Measurements from ENCODE around the gene MED25.
A peak's percentile ranks its signal among the peaks of the same experiment; 100 is the strongest.

MED25 gene

GRCh38 chr19:49799271-49799797 is 18.8 kb upstream of the MED25 start:
- no peak overlapping the region for H3K27ac ChIP-seq (ENCODE audit: low read length)
- H3K4me3 ChIP-seq (ENCODE audit: low read depth in 1 of 2, low read length in 2 of 2), result no peak overlapping the region
- no peaks in the 10 kb centered on the region for H3K9me3 ChIP-seq (ENCODE audit: control insufficient read depth in 1 of 2, low read length in 2 of 2)
- peaks cover 0 to 7% of the 10 kb centered on the region in 2 donors for H3K4me1 ChIP-seq (ENCODE audit: control insufficient read depth in 1 of 2, insufficient read depth in 2 of 2, low read length in 2 of 2)
- no peaks in the 10 kb centered on the region for H3K27me3 ChIP-seq (ENCODE audit: low read depth, low read length)
- H3K36me3 ChIP-seq (ENCODE audit: control insufficient read depth in 1 of 2, insufficient read depth in 2 of 2, low read length in 2 of 2), result peaks cover 51 to 86% of the 10 kb centered on the region in 2 donors

- peaks cover 46 to 80% of the 10 kb centered on the region in 2 donors for H3K36me3 ChIP-seq (ENCODE audit: control insufficient read depth in 1 of 2, insufficient read depth in 2 of 2, low read length in 2 of 2)
- H3K4me3 ChIP-seq (ENCODE audit: low read depth in 1 of 2, low read length in 2 of 2), result no peak overlapping the region
- peaks cover 0 to 7% of the 10 kb centered on the region in 2 donors for H3K4me1 ChIP-seq (ENCODE audit: control insufficient read depth in 1 of 2, insufficient read depth in 2 of 2, low read length in 2 of 2)
- H3K27ac ChIP-seq (ENCODE audit: low read length), result no peak overlapping the region
- no peaks in the 10 kb centered on the region for H3K27me3 ChIP-seq (ENCODE audit: low read depth, low read length)
- H3K9me3 ChIP-seq (ENCODE audit: control insufficient read depth in 1 of 2, low read length in 2 of 2), result no peaks in the 10 kb centered on the region
Measured at GRCh38 chr19:49799798-49800376, 18.2 kb upstream of the MED25 start.

- peaks cover 0 to 7% of the 10 kb centered on the region in 2 donors for H3K4me1 ChIP-seq (ENCODE audit: control insufficient read depth in 1 of 2, insufficient read depth in 2 of 2, low read length in 2 of 2)
- H3K27ac ChIP-seq (ENCODE audit: low read length), result no peak overlapping the region
- H3K27me3 ChIP-seq (ENCODE audit: low read depth, low read length), result no peaks in the 10 kb centered on the region
- H3K4me3 ChIP-seq (ENCODE audit: low read depth in 1 of 2, low read length in 2 of 2), result no peak overlapping the region
- H3K9me3 ChIP-seq (ENCODE audit: control insufficient read depth in 1 of 2, low read length in 2 of 2), result no peaks in the 10 kb centered on the region
- peaks cover 37 to 72% of the 10 kb centered on the region in 2 donors for H3K36me3 ChIP-seq (ENCODE audit: control insufficient read depth in 1 of 2, insufficient read depth in 2 of 2, low read length in 2 of 2)
Measured at GRCh38 chr19:49800771-49801170, 17.3 kb upstream of the MED25 start.

GRCh38 chr19:49801401-49801888 is 16.6 kb upstream of the MED25 start:
- Histone ChIP-seq H3K9me3 (ENCODE audit: control insufficient read depth in 1 of 2, low read length in 2 of 2) (no peaks in the 10 kb centered on the region), H3K36me3 (ENCODE audit: control insufficient read depth in 1 of 2, insufficient read depth in 2 of 2, low read length in 2 of 2) (peaks cover 32 to 66% of the 10 kb centered on the region in 2 donors), H3K4me3 (ENCODE audit: low read depth in 1 of 2, low read length in 2 of 2) (peak overlapping the region in 1 of 2 donors; percentile 63), H3K4me1 (ENCODE audit: control insufficient read depth in 1 of 2, insufficient read depth in 2 of 2, low read length in 2 of 2) (peaks cover 0 to 7% of the 10 kb centered on the region in 2 donors), H3K27ac (ENCODE audit: low read length) (no peak overlapping the region), H3K27me3 (ENCODE audit: low read depth, low read length) (no peaks in the 10 kb centered on the region)

GRCh38 chr19:49801966-49802661 is 16.0 kb upstream of the MED25 start:
- H3K27ac ChIP-seq (ENCODE audit: low read length), result no peak overlapping the region
- H3K4me3 ChIP-seq (ENCODE audit: low read depth in 1 of 2, low read length in 2 of 2), result peak overlapping the region in 1 of 2 donors; percentile 63
- no peaks in the 10 kb centered on the region for H3K27me3 ChIP-seq (ENCODE audit: low read depth, low read length)
- H3K9me3 ChIP-seq (ENCODE audit: control insufficient read depth in 1 of 2, low read length in 2 of 2), result no peaks in the 10 kb centered on the region
- peaks cover 25 to 63% of the 10 kb centered on the region in 2 donors for H3K36me3 ChIP-seq (ENCODE audit: control insufficient read depth in 1 of 2, insufficient read depth in 2 of 2, low read length in 2 of 2)
- peaks cover 0 to 7% of the 10 kb centered on the region in 2 donors for H3K4me1 ChIP-seq (ENCODE audit: control insufficient read depth in 1 of 2, insufficient read depth in 2 of 2, low read length in 2 of 2)

GRCh38 chr19:49802836-49803528 is 15.1 kb upstream of the MED25 start:
- Histone ChIP-seq H3K9me3 (ENCODE audit: control insufficient read depth in 1 of 2, low read length in 2 of 2) (no peaks in the 10 kb centered on the region), H3K27ac (ENCODE audit: low read length) (no peak overlapping the region), H3K27me3 (ENCODE audit: low read depth, low read length) (no peaks in the 10 kb centered on the region), H3K36me3 (ENCODE audit: control insufficient read depth in 1 of 2, insufficient read depth in 2 of 2, low read length in 2 of 2) (peaks cover 22 to 63% of the 10 kb centered on the region in 2 donors), H3K4me1 (ENCODE audit: control insufficient read depth in 1 of 2, insufficient read depth in 2 of 2, low read length in 2 of 2) (peaks cover 0 to 13% of the 10 kb centered on the region in 2 donors), H3K4me3 (ENCODE audit: low read depth in 1 of 2, low read length in 2 of 2) (peak overlapping the region in 1 of 2 donors; percentile 63)

GRCh38 chr19:49803529-49803856 is 14.6 kb upstream of the MED25 start:
- no peak overlapping the region for H3K27ac ChIP-seq (ENCODE audit: low read length)
- H3K4me3 ChIP-seq (ENCODE audit: low read depth in 1 of 2, low read length in 2 of 2), result no peak overlapping the region
- H3K36me3 ChIP-seq (ENCODE audit: control insufficient read depth in 1 of 2, insufficient read depth in 2 of 2, low read length in 2 of 2), result peaks cover 17 to 58% of the 10 kb centered on the region in 2 donors
- no peaks in the 10 kb centered on the region for H3K27me3 ChIP-seq (ENCODE audit: low read depth, low read length)
- H3K4me1 ChIP-seq (ENCODE audit: control insufficient read depth in 1 of 2, insufficient read depth in 2 of 2, low read length in 2 of 2), result peaks cover 0 to 18% of the 10 kb centered on the region in 2 donors
- no peaks in the 10 kb centered on the region for H3K9me3 ChIP-seq (ENCODE audit: control insufficient read depth in 1 of 2, low read length in 2 of 2)

GRCh38 chr19:49805822-49806619 is 12.1 kb upstream of the MED25 start:
- peaks cover 9 to 33% of the 10 kb centered on the region in 2 donors for H3K36me3 ChIP-seq (ENCODE audit: control insufficient read depth in 1 of 2, insufficient read depth in 2 of 2, low read length in 2 of 2)
- no peaks in the 10 kb centered on the region for H3K27me3 ChIP-seq (ENCODE audit: low read depth, low read length)
- H3K4me3 ChIP-seq (ENCODE audit: low read depth in 1 of 2, low read length in 2 of 2), result no peak overlapping the region
- peaks cover 0 to 19% of the 10 kb centered on the region in 2 donors for H3K4me1 ChIP-seq (ENCODE audit: control insufficient read depth in 1 of 2, insufficient read depth in 2 of 2, low read length in 2 of 2)
- H3K9me3 ChIP-seq (ENCODE audit: control insufficient read depth in 1 of 2, low read length in 2 of 2), result no peaks in the 10 kb centered on the region
- H3K27ac ChIP-seq (ENCODE audit: low read length), result no peak overlapping the region

GRCh38 chr19:49806620-49806959 is 11.5 kb upstream of the MED25 start:
- H3K4me3 ChIP-seq (ENCODE audit: low read depth in 1 of 2, low read length in 2 of 2), result no peak overlapping the region
- no peaks in the 10 kb centered on the region for H3K9me3 ChIP-seq (ENCODE audit: control insufficient read depth in 1 of 2, low read length in 2 of 2)
- H3K27ac ChIP-seq (ENCODE audit: low read length), result no peak overlapping the region
- peaks cover 9 to 30% of the 10 kb centered on the region in 2 donors for H3K36me3 ChIP-seq (ENCODE audit: control insufficient read depth in 1 of 2, insufficient read depth in 2 of 2, low read length in 2 of 2)
- H3K4me1 ChIP-seq (ENCODE audit: control insufficient read depth in 1 of 2, insufficient read depth in 2 of 2, low read length in 2 of 2), result peaks cover 0 to 18% of the 10 kb centered on the region in 2 donors
- H3K27me3 ChIP-seq (ENCODE audit: low read depth, low read length), result no peaks in the 10 kb centered on the region

- H3K27ac ChIP-seq (ENCODE audit: low read length), result no peak overlapping the region
- H3K9me3 ChIP-seq (ENCODE audit: control insufficient read depth in 1 of 2, low read length in 2 of 2), result no peaks in the 10 kb centered on the region
- H3K27me3 ChIP-seq (ENCODE audit: low read depth, low read length), result no peaks in the 10 kb centered on the region
- H3K4me3 ChIP-seq (ENCODE audit: low read depth in 1 of 2, low read length in 2 of 2), result no peak overlapping the region
- H3K4me1 ChIP-seq (ENCODE audit: control insufficient read depth in 1 of 2, insufficient read depth in 2 of 2, low read length in 2 of 2), result peaks cover 0 to 14% of the 10 kb centered on the region in 2 donors
- peaks cover 9 to 25% of the 10 kb centered on the region in 2 donors for H3K36me3 ChIP-seq (ENCODE audit: control insufficient read depth in 1 of 2, insufficient read depth in 2 of 2, low read length in 2 of 2)
Measured at GRCh38 chr19:49807058-49807903, 10.8 kb upstream of the MED25 start.

All from muscle layer of duodenum (tissue), 2 donors.